Lower leg skin (tissue), 3 donors: ENCODE data around the gene FUT9.

Experiments used
- POLR2A ChIP-seq, 2 donors: fragments of 450-650 bp; IDR thresholded peaks; one replicate each; pipeline ENCODE4 v1.6.1; 2016 to 2017; ENCODE audit warnings: antibody characterized with exemption in 2 of 2, mild to moderate bottlenecking in 1 of 2, moderate library complexity in 1 of 2
- TF ChIP-seq, protein P1 (sequence below), 3 donors: fragments of 450-650 bp; IDR thresholded peaks; one replicate each; pipeline ENCODE4 v1.5.1; 2016; ENCODE audit warnings: antibody characterized with exemption in 3 of 3, mild to moderate bottlenecking in 3 of 3, moderate library complexity in 2 of 3

DNA sequence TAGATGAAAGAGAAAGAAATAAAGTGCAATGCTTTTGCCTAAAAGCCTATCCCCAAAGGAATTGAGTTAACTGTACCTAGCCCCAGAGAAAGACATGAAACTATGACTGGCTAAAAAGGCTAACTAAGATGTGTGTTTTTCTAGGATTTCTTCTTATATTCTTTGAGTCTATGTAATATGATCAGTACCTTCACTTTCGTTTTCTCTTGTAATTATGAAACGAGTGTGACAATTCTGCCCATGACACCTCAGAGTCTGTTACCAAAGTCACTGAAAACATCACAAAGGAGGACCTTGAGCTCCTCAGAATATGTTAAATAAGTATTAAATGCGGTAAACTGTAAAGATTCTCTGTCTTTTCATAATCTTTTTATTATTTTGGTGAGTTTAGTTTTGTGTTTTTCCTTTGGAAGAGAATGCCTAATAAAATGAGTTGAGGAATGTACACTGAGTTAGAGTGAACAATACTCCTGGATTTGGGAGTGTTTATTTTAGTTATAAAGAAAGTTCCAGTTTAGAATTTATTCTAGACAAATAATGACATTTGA lies 141.3 kb downstream of the FUT9 start:
- TF ChIP-seq, protein P1, sequence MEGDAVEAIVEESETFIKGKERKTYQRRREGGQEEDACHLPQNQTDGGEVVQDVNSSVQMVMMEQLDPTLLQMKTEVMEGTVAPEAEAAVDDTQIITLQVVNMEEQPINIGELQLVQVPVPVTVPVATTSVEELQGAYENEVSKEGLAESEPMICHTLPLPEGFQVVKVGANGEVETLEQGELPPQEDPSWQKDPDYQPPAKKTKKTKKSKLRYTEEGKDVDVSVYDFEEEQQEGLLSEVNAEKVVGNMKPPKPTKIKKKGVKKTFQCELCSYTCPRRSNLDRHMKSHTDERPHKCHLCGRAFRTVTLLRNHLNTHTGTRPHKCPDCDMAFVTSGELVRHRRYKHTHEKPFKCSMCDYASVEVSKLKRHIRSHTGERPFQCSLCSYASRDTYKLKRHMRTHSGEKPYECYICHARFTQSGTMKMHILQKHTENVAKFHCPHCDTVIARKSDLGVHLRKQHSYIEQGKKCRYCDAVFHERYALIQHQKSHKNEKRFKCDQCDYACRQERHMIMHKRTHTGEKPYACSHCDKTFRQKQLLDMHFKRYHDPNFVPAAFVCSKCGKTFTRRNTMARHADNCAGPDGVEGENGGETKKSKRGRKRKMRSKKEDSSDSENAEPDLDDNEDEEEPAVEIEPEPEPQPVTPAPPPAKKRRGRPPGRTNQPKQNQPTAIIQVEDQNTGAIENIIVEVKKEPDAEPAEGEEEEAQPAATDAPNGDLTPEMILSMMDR (IDR thresholded peaks at IDR 0.05) = no peak
- no peak for TF ChIP-seq POLR2A (IDR thresholded peaks at IDR 0.05)
